ENCODE measurements around the gene KRTAP10-6. TPM values are rescaled to one million over a fixed set of nuclear protein-coding genes. Genes with fewer than 3 reads are reported as not detected.

KRTAP10-6 gene
- polyA plus RNA-seq, 1 of the 3 experiments (the other 2 are of a cell fraction): not detected

GRCh38 chr21:44596068-44596725, 3.9 kb upstream of the KRTAP10-6 start:
- no peak overlapping the region for H3K4me2 ChIP-seq
- no peaks in the 10 kb centered on the region for H3K9me3 ChIP-seq
- H3K4me3 ChIP-seq (ENCODE audit: low read depth in 2 of 2, low read length in 1 of 2): no peak overlapping the region
- no peak overlapping the region for H3K27ac ChIP-seq (ENCODE audit: low read depth in 2 of 2, low read length in 1 of 2)
- CTCF ChIA-PET: interaction anchor here (0.7 to 1.7 kb wide), 3 partner anchors 12 to 299 kb away, joined by 3 to 5 read pairs (median 3); partner anchors contain the start of gene KRTAP10-5
- no peaks in the 10 kb centered on the region for H3K36me3 ChIP-seq (replicated peaks in 1 of 2; ENCODE audit: control insufficient read depth in 1 of 2, insufficient read depth in 2 of 2, low read length in 1 of 2)
- peaks cover 0 to 2% of the 10 kb centered on the region in 2 experiments; a peak in 1 of 4 replicates for H3K4me1 ChIP-seq (ENCODE audit: control insufficient read depth in 1 of 2, insufficient read depth in 2 of 2, low read depth in 1 of 2, low read length in 1 of 2)
- no peak for TF ChIP-seq FOXM1 (IDR thresholded peaks at IDR 0.05; ENCODE audit: low read depth)
- no peak for TF ChIP-seq MAX (IDR thresholded peaks at IDR 0.05; ENCODE audit: low read depth)
- no peak for TF ChIP-seq GATA2 (CRISPR knock-in tag; IDR thresholded peaks at IDR 0.05)
- TF ChIP-seq NRF1 (IDR thresholded peaks at IDR 0.05; ENCODE audit: low read depth, low read length): no peak
- peak overlapping the region; percentile 59; the same call in 1 of the 2 replicates for H2AFZ ChIP-seq (ENCODE audit: low read depth)
- POLR2A ChIA-PET: no interaction called here
- H3K27me3 ChIP-seq (ENCODE audit: insufficient read depth): peaks cover 8% of the 10 kb centered on the region; the same call in 1 of the 2 replicates
- no peak for DNase-seq
- H3K79me2 ChIP-seq (ENCODE audit: insufficient read depth): no peaks in the 10 kb centered on the region
- no peaks in the 10 kb centered on the region for H3K9me2 ChIP-seq
- 23% methylated on average over 7 of the region's 9 CpGs for WGBS (ENCODE audit: low lambda C conversion rate)
- H3K9ac ChIP-seq: no peak overlapping the region
- H3F3A ChIP-seq (replicated peaks; ENCODE audit: insufficient read depth): no peaks in the 10 kb centered on the region
- H4K20me1 ChIP-seq (ENCODE audit: insufficient read depth): no peaks in the 10 kb centered on the region

- ChIA-PET POLR2A (no interaction called here), CTCF (interaction anchor here (1.7 kb wide), 1 partner anchor 15 kb away, joined by 5 read pairs; the partner anchor contains the start of gene KRTAP10-5)
- H3K4me3 ChIP-seq (ENCODE audit: low read depth in 2 of 2, low read length in 1 of 2): no peak overlapping the region
- H3K9ac ChIP-seq: no peak overlapping the region
- H3K27me3 ChIP-seq (ENCODE audit: insufficient read depth): peaks cover 8% of the 10 kb centered on the region; the same call in 1 of the 2 replicates
- DNase-seq: no peak
- TF ChIP-seq JUND (IDR thresholded peaks at IDR 0.05) (no peak), MEF2A (IDR thresholded peaks at IDR 0.05; ENCODE audit: borderline replicate concordance, low read depth) (no peak), RFX5 (IDR thresholded peaks at IDR 0.05; ENCODE audit: low read length) (no peak), FOSL2 (IDR thresholded peaks at IDR 0.05; ENCODE audit: borderline replicate concordance, low read depth) (no peak), GATA2 (CRISPR knock-in tag; IDR thresholded peaks at IDR 0.05) (no peak), NRF1 (IDR thresholded peaks at IDR 0.05; ENCODE audit: low read depth, low read length) (no peak), IRF3 (IDR thresholded peaks at IDR 0.05; ENCODE audit: low read depth, low read length) (no peak), YY1 (IDR thresholded peaks at IDR 0.05; ENCODE audit: low read depth) (no peak), EZH2phosphoT487 (IDR thresholded peaks at IDR 0.05; ENCODE audit: borderline replicate concordance, low read depth) (no peak), MAX (IDR thresholded peaks at IDR 0.05; ENCODE audit: low read depth) (no peak), SIN3A (IDR thresholded peaks at IDR 0.05; ENCODE audit: borderline replicate concordance, low read depth, low read length) (no peak), POLR2AphosphoS5 (IDR thresholded peaks at IDR 0.05; ENCODE audit: low read depth, low read length) (no peak), RXRA (IDR thresholded peaks at IDR 0.05; ENCODE audit: borderline replicate concordance, low read depth) (no peak), REST (IDR thresholded peaks at IDR 0.05; ENCODE audit: low read depth, low read length) (no peak), FOXJ3 (CRISPR knock-in tag; IDR thresholded peaks at IDR 0.05) (no peak), RCOR1 (IDR thresholded peaks at IDR 0.05; ENCODE audit: low read length) (no peak), ELF1 (IDR thresholded peaks at IDR 0.05) (no peak), RAD21 (IDR thresholded peaks at IDR 0.05; ENCODE audit: low read length) (no peak)
- no peaks in the 10 kb centered on the region for H3K9me2 ChIP-seq
- H2AFZ ChIP-seq (ENCODE audit: low read depth): no peak overlapping the region
- H3K4me1 ChIP-seq (ENCODE audit: control insufficient read depth in 1 of 2, insufficient read depth in 2 of 2, low read depth in 1 of 2, low read length in 1 of 2): peaks cover 0 to 2% of the 10 kb centered on the region in 2 experiments; a peak in 1 of 4 replicates
- WGBS (ENCODE audit: low lambda C conversion rate): 21% methylated on average over 5 of the region's 6 CpGs
- H3K27ac ChIP-seq (ENCODE audit: low read depth in 2 of 2, low read length in 1 of 2): no peak overlapping the region
- no peaks in the 10 kb centered on the region for H3F3A ChIP-seq (replicated peaks; ENCODE audit: insufficient read depth)
- no peaks in the 10 kb centered on the region for H3K36me3 ChIP-seq (replicated peaks in 1 of 2; ENCODE audit: control insufficient read depth in 1 of 2, insufficient read depth in 2 of 2, low read length in 1 of 2)
- no peaks in the 10 kb centered on the region for H3K9me3 ChIP-seq
- no peaks in the 10 kb centered on the region for H3K79me2 ChIP-seq (ENCODE audit: insufficient read depth)
- H3K4me2 ChIP-seq: no peak overlapping the region
- H4K20me1 ChIP-seq (ENCODE audit: insufficient read depth): no peaks in the 10 kb centered on the region
Observed at GRCh38 chr21:44595524-44595923, 3.2 kb upstream of the KRTAP10-6 start.
